ENCODE measurements around the gene ZMIZ1.

The ZMIZ1 gene

GRCh38 chr10:79286318-79286951 lies 217.7 kb downstream of the ZMIZ1 start:
- no peak for DNase-seq (ENCODE audit: low read depth)
- H3K4me3 ChIP-seq (ENCODE audit: control insufficient read depth, low read depth, low read length), result no peak overlapping the region

GRCh38 chr10:79287973-79288723 lies 219.4 kb downstream of the ZMIZ1 start:
- no peak for TF ChIP-seq CTCF (conservative IDR thresholded peaks at IDR 0.05; ENCODE audit: control insufficient read depth, insufficient read depth, low read depth, low read length)
- no peak for DNase-seq (ENCODE audit: low read depth)
- H3K4me3 ChIP-seq (ENCODE audit: control insufficient read depth, low read depth, low read length), result no peak overlapping the region

More at GRCh38 chr10:79286318-79286951, 217.7 kb downstream of the ZMIZ1 start:
- TF ChIP-seq CTCF (conservative IDR thresholded peaks at IDR 0.05; ENCODE audit: control insufficient read depth, insufficient read depth, low read depth, low read length), result no peak

- TF ChIP-seq CTCF (conservative IDR thresholded peaks at IDR 0.05; ENCODE audit: control insufficient read depth, insufficient read depth, low read depth, low read length), result no peak
- DNase-seq (ENCODE audit: low read depth), result no peak
- H3K4me3 ChIP-seq (ENCODE audit: control insufficient read depth, low read depth, low read length), result no peak overlapping the region
Observed at GRCh38 chr10:79289801-79290200, 221.0 kb downstream of the ZMIZ1 start.

- DNase-seq (ENCODE audit: low read depth), result no peak
- H3K4me3 ChIP-seq (ENCODE audit: control insufficient read depth, low read depth, low read length), result no peak overlapping the region
- TF ChIP-seq CTCF (conservative IDR thresholded peaks at IDR 0.05; ENCODE audit: control insufficient read depth, insufficient read depth, low read depth, low read length), result no peak
Observed at GRCh38 chr10:79292026-79292766, 223.4 kb downstream of the ZMIZ1 start.

- no peak for DNase-seq (ENCODE audit: low read depth)
- H3K4me3 ChIP-seq (ENCODE audit: control insufficient read depth, low read depth, low read length), result no peak overlapping the region
Observed at GRCh38 chr10:79292891-79293746, 224.4 kb downstream of the ZMIZ1 start.

More at GRCh38 chr10:79292891-79293746, 224.4 kb downstream of the ZMIZ1 start:
- TF ChIP-seq CTCF (conservative IDR thresholded peaks at IDR 0.05; ENCODE audit: control insufficient read depth, insufficient read depth, low read depth, low read length), result peak; percentile 46
